Mammary epithelial cell (primary cell): ENCODE results near the gene EEF1AKMT3.

Experiments
- EZH2 ChIP-seq: IDR thresholded peaks from 2 replicates; pipeline ENCODE4 v1.6.1; 2012; ENCODE audit warnings: low read length, inconsistent platforms, borderline replicate concordance
- TF ChIP-seq, protein P1 (sequence below), 2 donors: IDR thresholded peaks in 1 of 2; conservative IDR thresholded peaks in 1 of 2; 2 replicates each; pipeline ENCODE4 v1.5.1; 2011 to 2012; ENCODE audit warnings: inconsistent platforms in 2 of 2, low read length in 2 of 2, mild to moderate bottlenecking in 2 of 2, control low read depth in 1 of 2, low read depth in 1 of 2; ENCODE audit not compliant: insufficient read depth in 1 of 2; ENCODE audit errors: extremely low read depth in 1 of 2

DNA sequence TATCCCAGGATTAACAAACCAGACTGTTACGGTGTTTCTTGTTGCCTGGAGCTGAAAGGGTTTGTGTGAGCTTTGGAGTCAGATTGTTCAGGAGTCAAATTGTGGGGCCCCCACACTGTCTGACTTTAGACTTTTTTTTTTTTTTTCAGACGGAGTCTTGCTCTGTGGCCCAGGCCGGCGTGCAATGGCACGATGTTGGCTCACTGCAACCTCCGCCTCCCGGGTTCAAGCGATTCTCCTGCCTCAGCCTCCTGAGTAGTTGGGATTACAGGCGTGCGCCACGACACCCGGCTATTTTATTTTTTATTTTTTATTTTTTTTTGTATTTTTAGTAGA, 11.0 kb downstream of the EEF1AKMT3 start:
- TF ChIP-seq, protein P1, sequence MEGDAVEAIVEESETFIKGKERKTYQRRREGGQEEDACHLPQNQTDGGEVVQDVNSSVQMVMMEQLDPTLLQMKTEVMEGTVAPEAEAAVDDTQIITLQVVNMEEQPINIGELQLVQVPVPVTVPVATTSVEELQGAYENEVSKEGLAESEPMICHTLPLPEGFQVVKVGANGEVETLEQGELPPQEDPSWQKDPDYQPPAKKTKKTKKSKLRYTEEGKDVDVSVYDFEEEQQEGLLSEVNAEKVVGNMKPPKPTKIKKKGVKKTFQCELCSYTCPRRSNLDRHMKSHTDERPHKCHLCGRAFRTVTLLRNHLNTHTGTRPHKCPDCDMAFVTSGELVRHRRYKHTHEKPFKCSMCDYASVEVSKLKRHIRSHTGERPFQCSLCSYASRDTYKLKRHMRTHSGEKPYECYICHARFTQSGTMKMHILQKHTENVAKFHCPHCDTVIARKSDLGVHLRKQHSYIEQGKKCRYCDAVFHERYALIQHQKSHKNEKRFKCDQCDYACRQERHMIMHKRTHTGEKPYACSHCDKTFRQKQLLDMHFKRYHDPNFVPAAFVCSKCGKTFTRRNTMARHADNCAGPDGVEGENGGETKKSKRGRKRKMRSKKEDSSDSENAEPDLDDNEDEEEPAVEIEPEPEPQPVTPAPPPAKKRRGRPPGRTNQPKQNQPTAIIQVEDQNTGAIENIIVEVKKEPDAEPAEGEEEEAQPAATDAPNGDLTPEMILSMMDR (conservative IDR thresholded peaks at IDR 0.05 in 1 of 2, IDR thresholded peaks at IDR 0.05 in 1 of 2; ENCODE audit: extremely low read depth in 1 of 2, insufficient read depth in 1 of 2, low read depth in 1 of 2, low read length in 2 of 2), result no peak
- TF ChIP-seq EZH2, result no peak
